Brain pericyte (primary cell): ENCODE results near the gene DCDC2B.

ENCODE experiments used
- DNase-seq: peaks from one replicate; pipeline ENCODE4 v3.0.0-alpha.2; 2012; ENCODE audit warnings: low read depth, low spot score

DCDC2B gene

DNA sequence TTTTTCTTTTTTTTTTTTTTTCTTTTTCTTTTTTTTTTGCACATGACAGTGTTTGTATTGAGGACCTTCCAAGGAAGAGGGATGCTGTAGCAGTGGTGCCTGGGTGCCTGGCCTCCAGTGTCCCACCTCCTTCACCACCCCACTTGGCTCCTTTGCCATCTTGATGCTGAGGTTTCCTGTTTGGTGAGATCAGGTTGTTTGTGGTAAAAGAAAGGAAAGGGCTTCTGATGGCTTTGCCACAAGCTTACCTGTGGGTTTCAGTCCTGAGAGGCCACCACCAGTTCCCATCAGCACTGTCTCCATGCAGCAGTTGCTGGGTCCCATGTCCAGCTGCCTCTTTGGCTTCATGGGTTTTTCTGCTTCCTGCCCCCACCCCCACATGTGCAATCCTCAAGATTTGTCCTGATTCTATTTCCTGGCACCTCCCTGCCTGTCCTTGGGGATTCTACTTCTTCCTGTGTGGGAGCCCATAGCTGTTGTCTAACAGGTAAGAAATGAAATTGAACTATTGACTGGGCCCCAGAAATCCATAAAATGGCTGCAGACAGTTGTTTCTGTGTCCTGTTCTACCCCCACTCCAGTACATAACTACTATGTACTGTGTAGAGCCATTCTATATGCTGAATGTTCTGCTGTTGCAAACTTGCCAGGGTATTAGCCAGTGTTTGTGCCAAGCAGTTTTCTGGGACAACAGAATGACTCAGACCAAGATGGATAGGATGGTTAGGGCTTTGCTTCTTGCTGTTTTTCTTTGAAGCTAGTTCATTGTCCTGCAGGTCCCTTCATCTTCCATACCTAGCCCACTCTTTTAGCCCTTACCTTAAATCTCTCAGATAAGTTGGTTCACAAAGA, 12.7 kb upstream of the DCDC2B start:
- no peak for DNase-seq

GRCh38 chr1:32197074-32197473, 11.8 kb upstream of the DCDC2B start:
- no peak for DNase-seq

DNA sequence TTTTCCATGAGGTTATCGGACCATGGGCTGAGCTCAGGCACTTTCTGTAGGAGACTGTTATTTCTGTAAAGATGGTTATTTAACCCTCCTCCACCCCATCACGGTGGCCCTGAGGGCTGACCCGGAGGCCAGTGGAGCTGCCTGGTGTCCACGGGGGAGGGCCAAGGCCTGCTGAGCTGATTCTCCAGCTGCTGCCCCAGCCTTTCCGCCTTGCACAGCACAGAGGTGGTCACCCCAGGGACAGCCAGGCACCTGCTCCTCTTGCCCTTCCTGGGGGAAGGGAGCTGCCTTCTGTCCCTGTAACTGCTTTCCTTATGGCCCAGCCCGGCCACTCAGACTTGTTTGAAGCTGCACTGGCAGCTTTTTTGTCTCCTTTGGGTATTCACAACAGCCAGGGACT, 11.1 kb upstream of the DCDC2B start:
- DNase-seq = no peak

GRCh38 chr1:32198237-32199042, 10.4 kb upstream of the DCDC2B start:
- DNase-seq = no peak

GRCh38 chr1:32199043-32199716, 9.7 kb upstream of the DCDC2B start:
- DNase-seq = no peak

DNA sequence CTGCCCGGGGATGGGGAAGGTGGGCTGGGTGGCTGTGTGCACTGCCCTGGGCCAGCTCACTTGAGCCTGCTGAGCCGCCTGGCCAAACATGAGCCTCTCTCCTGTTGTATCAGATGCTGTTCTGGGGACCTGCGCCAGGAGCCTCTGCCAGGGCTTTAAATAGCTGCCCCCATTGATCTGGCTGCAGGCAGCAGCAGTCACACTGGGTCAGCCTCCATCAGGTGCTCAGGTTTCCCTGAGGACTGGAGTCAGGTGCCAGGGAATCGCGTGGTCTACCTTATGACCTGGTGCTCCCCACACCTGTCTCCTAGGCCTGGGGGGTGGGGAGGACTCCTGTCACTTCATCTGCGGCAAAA, 9.2 kb upstream of the DCDC2B start:
- DNase-seq = no peak

GRCh38 chr1:32200226-32201010, 8.5 kb upstream of the DCDC2B start, which contains the start of gene CCDC28B:
Gene CCDC28B (plus strand): TSS chr1:32200595. CDS start chr1:32201936, 1,341 bp downstream.
- peak; percentile 67 for DNase-seq

DNA sequence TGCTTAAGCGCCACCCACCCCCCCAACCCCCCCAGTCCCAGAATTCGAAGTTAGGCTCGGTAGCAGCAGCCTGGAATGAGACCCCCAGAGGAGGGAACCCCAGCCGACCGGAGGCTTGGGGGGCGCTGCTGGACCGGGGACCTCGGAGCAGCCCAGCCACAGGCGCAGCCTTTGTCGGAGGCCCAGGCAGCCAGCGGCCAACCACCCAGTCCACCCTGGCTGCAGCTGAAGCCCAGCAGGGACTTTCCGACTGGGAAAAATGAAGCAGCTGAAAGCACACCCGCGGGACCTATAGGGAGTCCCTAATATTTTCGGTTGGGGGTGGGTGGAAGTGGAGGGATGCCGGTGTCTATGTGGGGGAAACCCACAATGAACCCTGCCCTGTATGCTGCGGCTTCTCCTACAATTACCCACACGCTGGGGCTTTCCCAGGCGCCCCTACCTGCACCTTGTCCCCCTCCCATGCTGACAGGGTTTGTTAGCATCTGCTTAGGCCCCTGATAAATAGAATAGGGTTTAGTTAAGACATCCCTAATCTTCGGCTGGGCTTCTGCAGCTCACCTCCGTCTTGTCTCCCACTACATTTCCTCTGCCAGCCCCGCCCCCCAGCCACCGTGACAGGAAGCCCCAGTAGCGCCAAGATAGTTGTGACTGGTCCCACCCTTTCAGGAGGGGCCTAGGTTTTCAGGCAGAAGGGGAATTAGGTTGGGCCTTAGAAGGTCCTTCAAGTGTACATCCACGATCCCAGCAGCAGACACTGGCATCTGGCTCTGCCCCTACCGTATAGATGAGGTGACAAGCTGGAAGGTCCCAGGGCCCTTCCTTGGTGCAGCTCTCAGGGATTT, 7.7 kb upstream of the DCDC2B start:
- no peak for DNase-seq

GRCh38 chr1:32204943-32205361, 3.9 kb upstream of the DCDC2B start:
- no peak for DNase-seq

GRCh38 chr1:32205401-32206370, 3.2 kb upstream of the DCDC2B start, which contains the start of gene IQCC:
Gene IQCC (plus strand): TSS chr1:32205671. CDS start chr1:32205682, 11 bp downstream.
- no peak for DNase-seq

GRCh38 chr1:32208469-32208868, 420 bp upstream of the DCDC2B start:
- no peak for DNase-seq

DNA sequence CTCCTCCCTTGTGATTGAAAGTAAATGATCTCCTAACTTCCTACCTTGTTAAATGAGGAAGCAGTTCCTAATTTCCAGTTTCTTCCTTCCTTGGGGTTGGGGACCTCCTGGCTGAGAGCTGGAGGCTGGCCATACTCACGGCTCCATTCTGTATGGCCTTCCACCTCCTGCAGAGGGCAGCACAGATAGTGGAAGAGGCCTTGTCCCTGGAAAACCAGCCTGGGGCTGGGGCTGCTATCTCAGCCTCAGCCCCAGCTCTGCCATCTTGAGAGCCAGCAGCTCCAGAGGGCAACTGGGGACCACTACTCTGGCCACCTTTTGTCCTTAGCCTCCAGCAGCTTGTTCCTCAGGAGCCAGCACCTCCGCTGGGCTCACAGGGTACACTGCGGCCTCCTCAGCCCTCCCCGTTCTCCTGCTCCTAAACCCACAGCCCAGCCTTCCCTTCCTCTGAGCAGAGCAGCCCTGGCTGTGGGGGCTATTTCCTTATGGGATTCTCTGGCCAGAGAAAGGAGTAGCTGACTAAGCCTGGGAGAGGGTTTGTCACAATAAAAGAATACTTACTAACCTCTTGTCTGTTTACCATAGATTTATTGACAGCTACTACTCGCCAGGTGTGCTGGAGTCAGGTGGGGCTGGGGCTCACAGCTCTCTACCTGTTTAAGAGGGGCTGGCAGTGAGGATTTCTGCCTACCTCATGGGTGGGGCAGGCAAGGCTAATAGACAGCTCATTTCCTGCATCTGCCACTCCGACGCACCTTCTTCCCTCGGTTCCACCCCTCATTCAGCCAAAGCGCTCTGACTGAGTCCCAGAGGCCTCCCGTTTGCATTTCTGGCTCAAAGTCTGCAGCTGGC, 7.0 kb downstream of the DCDC2B start:
- DNase-seq = no peak

GRCh38 chr1:32216566-32216965, 7.7 kb downstream of the DCDC2B start:
- DNase-seq = no peak

DNA sequence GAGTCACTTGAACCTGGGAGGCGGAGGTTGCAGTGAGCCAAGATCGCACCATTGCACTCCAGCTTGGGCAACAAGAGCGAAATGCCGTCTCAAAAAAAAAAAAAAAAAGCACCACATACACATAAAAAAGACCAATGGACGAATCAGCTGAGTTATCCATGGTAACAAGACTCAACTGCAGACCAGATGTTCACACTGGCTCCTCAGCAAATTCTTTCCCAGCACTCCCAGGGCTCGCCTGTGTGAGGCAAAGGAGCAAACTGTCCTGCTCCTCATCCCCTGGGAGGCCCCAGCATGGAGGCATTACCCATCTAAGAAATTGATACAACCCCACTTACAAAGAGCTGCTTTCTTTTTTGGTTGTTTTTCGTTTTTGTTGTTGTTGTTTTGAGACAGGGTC, 10.1 kb downstream of the DCDC2B start:
- DNase-seq = no peak

DNA sequence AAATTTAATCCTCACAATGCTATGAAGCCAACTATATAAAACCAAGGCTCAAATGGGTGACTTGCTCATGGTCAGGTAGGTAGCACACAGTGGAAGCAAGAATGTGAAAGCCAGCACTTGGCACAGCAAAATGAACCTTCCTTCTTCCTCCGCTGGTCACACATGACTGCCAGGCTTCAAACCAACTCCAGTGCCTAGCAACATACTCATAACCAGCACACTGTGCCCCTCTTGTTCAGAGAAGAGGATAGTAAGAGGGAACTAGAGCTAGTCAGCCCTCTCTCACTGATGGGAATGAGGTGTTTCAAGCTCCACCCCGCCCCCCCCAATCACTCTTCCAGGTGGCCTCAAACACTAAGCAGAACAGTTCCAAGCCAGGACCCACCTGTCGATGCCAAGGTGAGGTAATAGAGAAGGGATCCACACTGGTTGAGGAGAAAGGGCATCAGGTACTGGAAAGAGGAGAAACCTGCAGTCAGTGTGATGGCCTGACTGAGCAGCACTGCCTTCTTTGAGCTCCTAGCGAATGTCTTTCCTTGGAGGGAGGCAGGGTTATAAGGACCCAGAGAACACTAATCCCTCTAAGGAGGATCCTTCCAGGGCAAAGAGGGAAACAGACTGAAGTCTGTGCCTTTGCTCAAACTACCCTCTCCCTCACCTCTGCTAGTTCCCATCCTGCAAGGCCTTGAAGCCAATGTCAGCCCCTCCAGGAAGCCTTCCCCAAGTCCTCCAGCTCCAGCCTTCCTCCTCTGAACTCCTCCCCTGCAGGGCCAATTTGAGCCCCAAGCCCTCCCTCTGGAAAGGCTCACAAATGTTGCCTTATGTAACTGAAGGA, 12.1 kb downstream of the DCDC2B start:
- no peak for DNase-seq

DNA sequence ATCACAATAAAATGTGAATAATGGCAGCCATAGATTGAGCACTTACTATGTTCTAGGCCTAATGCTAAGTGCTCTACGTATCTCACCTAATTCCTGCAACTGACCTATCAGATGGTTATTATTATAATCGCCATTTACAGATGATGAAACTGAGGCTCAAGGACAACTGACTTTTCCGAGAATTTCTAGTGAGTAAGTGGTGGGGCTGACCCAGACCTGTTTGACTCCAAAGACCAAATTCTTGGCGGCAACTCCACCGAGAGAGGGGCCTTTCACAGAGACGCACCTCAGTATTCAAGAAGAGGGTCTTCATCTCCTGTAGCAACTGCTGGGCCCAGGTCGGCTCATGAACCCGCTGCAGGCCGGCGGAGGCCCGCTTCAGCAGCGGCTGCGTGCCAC, 12.7 kb downstream of the DCDC2B start:
- DNase-seq = no peak

GRCh38 chr1:32221980-32222755, 13.3 kb downstream of the DCDC2B start, which contains the start of the genes EIF3I and TMEM234:
Gene EIF3I (plus strand): TSS chr1:32222407. CDS start chr1:32222442, 35 bp downstream.
Gene TMEM234 (minus strand): TSS chr1:32222353. CDS start chr1:32222322, 31 bp downstream.
- DNase-seq = peak; percentile 71
